SK-N-SH treated with all-trans-retinoic acid at 6 μM for 48 hours (cell line): Measurements from ENCODE around the gene DSN1.

Source experiments
- BACH2 ChIP-seq: fragments of 250-450 bp; sonication (Bioruptor Pico); IDR thresholded peaks from 2 replicates; pipeline ENCODE4 v1.9.0; 2021; ENCODE audit warnings: mild to moderate bottlenecking, borderline replicate concordance
- CSDC2 ChIP-seq: fragments of 250-450 bp; sonication (Bioruptor Pico); IDR thresholded peaks from 2 replicates; pipeline ENCODE4 v1.5.0; 2020; ENCODE audit warnings: mild to moderate bottlenecking, moderate library complexity
- ESRRG ChIP-seq: fragments of 250-450 bp; sonication (Bioruptor Pico); IDR thresholded peaks from 2 replicates; pipeline ENCODE4 v1.6.1; 2021; ENCODE audit warnings: mild to moderate bottlenecking
- RARB ChIP-seq: fragments of 250-450 bp; sonication (Bioruptor Pico); IDR thresholded peaks from 2 replicates; pipeline ENCODE4 v1.8.0; 2021; ENCODE audit warnings: mild to moderate bottlenecking, moderate library complexity
- TSHZ2 ChIP-seq: fragments of 250-450 bp; sonication (Bioruptor Pico); IDR thresholded peaks from 2 replicates; pipeline ENCODE4 v1.5.0; 2020; ENCODE audit warnings: mild to moderate bottlenecking, moderate library complexity
- ZNF565 ChIP-seq: fragments of 450-650 bp; formaldehyde crosslinking; conservative IDR thresholded peaks from 2 replicates; pipeline ENCODE4 v1.5.0; 2020; ENCODE audit warnings: low read depth, mild to moderate bottlenecking, moderate library complexity
- ZNF70 ChIP-seq: fragments of 450-650 bp; formaldehyde crosslinking; IDR thresholded peaks from 2 replicates; pipeline ENCODE4 v1.5.0; 2020; ENCODE audit warnings: mild to moderate bottlenecking, moderate library complexity
- TF ChIP-seq, protein P1 (sequence below): fragments of 250-450 bp; sonication (Bioruptor Pico); IDR thresholded peaks from 2 replicates; pipeline ENCODE4 v1.8.0; 2020; ENCODE audit warnings: mild to moderate bottlenecking, moderate library complexity, borderline replicate concordance

DNA sequence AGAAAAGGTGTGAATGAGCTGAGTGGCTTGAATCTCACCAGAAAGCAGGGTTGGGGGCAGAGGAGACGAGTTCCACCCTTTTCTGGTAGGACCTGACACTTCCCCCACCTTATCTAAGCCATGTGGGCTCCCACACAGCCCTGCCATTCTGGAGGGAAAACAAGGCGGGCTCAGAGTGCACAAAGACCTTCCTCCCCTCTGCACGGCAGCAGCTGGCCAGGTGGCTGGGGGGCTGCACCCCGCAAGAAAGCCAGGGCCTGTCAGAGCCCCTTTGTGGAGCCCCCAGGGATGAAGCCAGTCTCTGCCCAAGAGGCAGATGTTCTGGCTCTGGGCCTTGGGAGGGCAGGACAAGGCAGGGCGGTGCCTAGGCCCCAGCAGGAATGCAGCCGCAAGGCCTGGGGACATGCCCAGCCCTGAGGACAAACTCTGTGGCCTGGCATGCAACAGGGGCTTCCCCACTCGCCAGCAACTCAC lies 48.4 kb upstream of the DSN1 start:
- no peak for TF ChIP-seq ZNF70 (CRISPR knock-in tag)
- no peak for TF ChIP-seq CSDC2
- no peak for TF ChIP-seq RARB (CRISPR knock-in tag)
- TF ChIP-seq TSHZ2 (CRISPR knock-in tag) = no peak
- TF ChIP-seq BACH2 (CRISPR knock-in tag) = no peak
- TF ChIP-seq, protein P1, sequence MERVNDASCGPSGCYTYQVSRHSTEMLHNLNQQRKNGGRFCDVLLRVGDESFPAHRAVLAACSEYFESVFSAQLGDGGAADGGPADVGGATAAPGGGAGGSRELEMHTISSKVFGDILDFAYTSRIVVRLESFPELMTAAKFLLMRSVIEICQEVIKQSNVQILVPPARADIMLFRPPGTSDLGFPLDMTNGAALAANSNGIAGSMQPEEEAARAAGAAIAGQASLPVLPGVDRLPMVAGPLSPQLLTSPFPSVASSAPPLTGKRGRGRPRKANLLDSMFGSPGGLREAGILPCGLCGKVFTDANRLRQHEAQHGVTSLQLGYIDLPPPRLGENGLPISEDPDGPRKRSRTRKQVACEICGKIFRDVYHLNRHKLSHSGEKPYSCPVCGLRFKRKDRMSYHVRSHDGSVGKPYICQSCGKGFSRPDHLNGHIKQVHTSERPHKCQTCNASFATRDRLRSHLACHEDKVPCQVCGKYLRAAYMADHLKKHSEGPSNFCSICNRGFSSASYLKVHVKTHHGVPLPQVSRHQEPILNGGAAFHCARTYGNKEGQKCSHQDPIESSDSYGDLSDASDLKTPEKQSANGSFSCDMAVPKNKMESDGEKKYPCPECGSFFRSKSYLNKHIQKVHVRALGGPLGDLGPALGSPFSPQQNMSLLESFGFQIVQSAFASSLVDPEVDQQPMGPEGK (CRISPR knock-in tag) = no peak
- no peak for TF ChIP-seq ZNF565 (CRISPR knock-in tag)
- TF ChIP-seq ESRRG (CRISPR knock-in tag) = no peak
